Measurements from ENCODE around the gene ZNF81. TPM values are rescaled to one million over a fixed set of nuclear protein-coding genes. Genes with fewer than 3 reads are reported as not detected.

ZNF81 gene
- total RNA-seq, 1 experiment from 2014 or later, result 9.5 TPM

DNA sequence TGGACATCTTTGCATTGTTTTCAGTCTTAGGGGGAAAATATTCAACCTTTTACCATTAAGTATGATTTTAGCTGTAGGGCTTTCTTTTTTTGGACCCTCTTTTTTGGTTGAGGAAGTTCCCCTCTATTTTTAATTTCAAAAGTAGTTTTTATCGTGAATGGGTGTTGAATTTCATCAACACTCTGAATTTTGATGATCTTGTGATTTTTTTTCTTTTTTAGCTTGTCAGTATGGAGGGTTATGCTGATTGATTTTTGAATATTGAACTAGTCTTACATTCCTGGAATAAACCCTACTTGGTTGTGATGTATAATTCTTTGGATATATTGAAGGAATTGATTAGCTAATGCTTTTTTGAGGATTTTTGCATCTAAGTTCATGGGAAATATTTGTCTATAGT lies 1.7 kb downstream of the ZNF81 start:
- H3K4me1 ChIP-seq, result no peaks in the 10 kb centered on the region
- H3K27me3 ChIP-seq (replicated peaks; ENCODE audit: control insufficient read depth, insufficient read depth, low read length), result no peaks in the 10 kb centered on the region
- ChIA-PET CTCF (no interaction called here), POLR2A (no interaction called here)
- Mint-ChIP-seq H3K27ac (ENCODE audit: unreplicated experiment) (no peak overlapping the region), H3K9me3 (ENCODE audit: unreplicated experiment) (no peaks in the 10 kb centered on the region), H3K4me1 (ENCODE audit: low read depth, unreplicated experiment) (peaks cover 7% of the 10 kb centered on the region), H3K4me3 (ENCODE audit: unreplicated experiment) (no peak overlapping the region), H3K27me3 (ENCODE audit: insufficient read depth, unreplicated experiment) (no peaks in the 10 kb centered on the region), H3K36me3 (ENCODE audit: insufficient read depth, unreplicated experiment) (peaks cover 5% of the 10 kb centered on the region)
- intact Hi-C loops (cut with micrococcal nuclease; ENCODE audit: unreplicated experiment), result loop anchor here (5.0 kb wide), 1 partner anchor 186 kb away; the partner anchor contains the start of gene ELK1
- no TSS peak for BruUV-seq (replicated peaks)
- no peak for DNase-seq
- no peaks in the 10 kb centered on the region for H3K36me3 ChIP-seq (ENCODE audit: control insufficient read depth, insufficient read depth, low read length)
- H3K4me3 ChIP-seq (ENCODE audit: low read depth, low read length), result no peak overlapping the region
- TF ChIP-seq CTCF (IDR thresholded peaks at IDR 0.05; ENCODE audit: insufficient read depth in 1 of 2, low read depth in 1 of 2, low read length in 1 of 2, severe bottlenecking in 1 of 2, unreplicated experiment in 1 of 2), result no peak
- no peaks in the 10 kb centered on the region for H3K9me3 ChIP-seq

GRCh38 chrX:47840111-47840510 lies 3.4 kb downstream of the ZNF81 start:
- no peak overlapping the region for H3K4me3 ChIP-seq (ENCODE audit: low read depth, low read length)
- Mint-ChIP-seq H3K4me1 (ENCODE audit: low read depth, unreplicated experiment) (peaks cover 7% of the 10 kb centered on the region), H3K9me3 (ENCODE audit: unreplicated experiment) (no peaks in the 10 kb centered on the region), H3K4me3 (ENCODE audit: unreplicated experiment) (no peak overlapping the region), H3K27ac (ENCODE audit: unreplicated experiment) (no peak overlapping the region), H3K36me3 (ENCODE audit: insufficient read depth, unreplicated experiment) (peaks cover 5% of the 10 kb centered on the region), H3K27me3 (ENCODE audit: insufficient read depth, unreplicated experiment) (no peaks in the 10 kb centered on the region)
- no peaks in the 10 kb centered on the region for H3K9me3 ChIP-seq
- no peak for DNase-seq
- no peak for TF ChIP-seq CTCF (IDR thresholded peaks at IDR 0.05; ENCODE audit: insufficient read depth in 1 of 2, low read depth in 1 of 2, low read length in 1 of 2, severe bottlenecking in 1 of 2, unreplicated experiment in 1 of 2)
- no peaks in the 10 kb centered on the region for H3K4me1 ChIP-seq
- H3K27me3 ChIP-seq (replicated peaks; ENCODE audit: control insufficient read depth, insufficient read depth, low read length), result no peaks in the 10 kb centered on the region
- BruUV-seq (replicated peaks), result no TSS peak
- no peaks in the 10 kb centered on the region for H3K36me3 ChIP-seq (ENCODE audit: control insufficient read depth, insufficient read depth, low read length)
- intact Hi-C loops (cut with micrococcal nuclease; ENCODE audit: unreplicated experiment), result no loop called here
- POLR2A ChIA-PET, result no interaction called here
- CTCF ChIA-PET, result no interaction called here

GRCh38 chrX:47843363-47843762 lies 6.7 kb downstream of the ZNF81 start:
- no TSS peak for BruUV-seq (replicated peaks)
- H3K27ac Mint-ChIP-seq (ENCODE audit: unreplicated experiment), result no peak overlapping the region
- H3K4me3 ChIP-seq (ENCODE audit: low read depth, low read length), result no peak overlapping the region
- ChIA-PET CTCF (no interaction called here), POLR2A (no interaction called here)
- no peak for TF ChIP-seq CTCF (IDR thresholded peaks at IDR 0.05; ENCODE audit: insufficient read depth in 1 of 2, low read depth in 1 of 2, low read length in 1 of 2, severe bottlenecking in 1 of 2, unreplicated experiment in 1 of 2)
- no peaks in the 10 kb centered on the region for H3K27me3 Mint-ChIP-seq (ENCODE audit: insufficient read depth, unreplicated experiment)
- H3K9me3 Mint-ChIP-seq (ENCODE audit: unreplicated experiment), result no peaks in the 10 kb centered on the region
- no peaks in the 10 kb centered on the region for H3K4me1 ChIP-seq
- H3K4me1 Mint-ChIP-seq (ENCODE audit: low read depth, unreplicated experiment), result peaks cover 7% of the 10 kb centered on the region
- no peaks in the 10 kb centered on the region for H3K36me3 ChIP-seq (ENCODE audit: control insufficient read depth, insufficient read depth, low read length)
- peaks cover 5% of the 10 kb centered on the region for H3K36me3 Mint-ChIP-seq (ENCODE audit: insufficient read depth, unreplicated experiment)
- DNase-seq, result no peak
- no peak overlapping the region for H3K4me3 Mint-ChIP-seq (ENCODE audit: unreplicated experiment)
- no peaks in the 10 kb centered on the region for H3K27me3 ChIP-seq (replicated peaks; ENCODE audit: control insufficient read depth, insufficient read depth, low read length)
- intact Hi-C loops (cut with micrococcal nuclease; ENCODE audit: unreplicated experiment), result no loop called here
- no peaks in the 10 kb centered on the region for H3K9me3 ChIP-seq
